HL-60/S4 treated with phorbol 12-myristate 13-acetate at 8.2 ng/mL for 4 days and 3 days (cell line): Measurements from ENCODE around the gene CGGBP1.
"Not testable (repeated sequence)": the region's sequence is repeated elsewhere in the genome, so short reads cannot be mapped to it uniquely, and the experiment has no call there.

Source experiments
- in situ Hi-C: fragments of 300-500 bp; cut with MboI; formaldehyde crosslinking; loops from 2 replicates; pipeline ENCODE4 v1.15.0; 2022; ENCODE audit warnings: low sequenced_read_pairs

The CGGBP1 gene

GRCh38 chr3:88034491-88035275 is 24.1 kb downstream of the CGGBP1 start:
- in situ Hi-C loops = no loop called here

- in situ Hi-C loops = no loop called here
These were observed 25.0 kb downstream of the CGGBP1 start for GRCh38 chr3:88033808-88034207.

GRCh38 chr3:88033079-88033478 is 25.7 kb downstream of the CGGBP1 start:
- in situ Hi-C loops = no loop called here

GRCh38 chr3:88032245-88032644 is 26.6 kb downstream of the CGGBP1 start:
- in situ Hi-C loops = no loop called here

GRCh38 chr3:88031642-88032077 is 27.1 kb downstream of the CGGBP1 start:
- in situ Hi-C loops = no loop called here

- in situ Hi-C loops = no loop called here
These were observed 28.6 kb downstream of the CGGBP1 start for GRCh38 chr3:88030210-88030609.

- in situ Hi-C loops = no loop called here
These were observed 29.9 kb downstream of the CGGBP1 start for GRCh38 chr3:88028876-88029275.

- in situ Hi-C loops = no loop called here
These were observed 33.7 kb downstream of the CGGBP1 start for GRCh38 chr3:88025001-88025552.

- in situ Hi-C loops = no loop called here
These were observed 39.8 kb downstream of the CGGBP1 start for GRCh38 chr3:88019024-88019423.

GRCh38 chr3:88015656-88016055 is 43.1 kb downstream of the CGGBP1 start:
- in situ Hi-C loops = not testable (repeated sequence)

- in situ Hi-C loops = no loop called here
These were observed 45.2 kb downstream of the CGGBP1 start for GRCh38 chr3:88013592-88013991.

- in situ Hi-C loops = no loop called here
These were observed 48.0 kb downstream of the CGGBP1 start for GRCh38 chr3:88010810-88011209.

- in situ Hi-C loops = no loop called here
These were observed 49.7 kb downstream of the CGGBP1 start for GRCh38 chr3:88009066-88009465.

GRCh38 chr3:88005066-88005465 is 53.7 kb downstream of the CGGBP1 start:
- in situ Hi-C loops = no loop called here

GRCh38 chr3:88003115-88003755 is 55.6 kb downstream of the CGGBP1 start:
- in situ Hi-C loops = no loop called here

GRCh38 chr3:88002448-88002847 is 56.4 kb downstream of the CGGBP1 start:
- in situ Hi-C loops = no loop called here
